NCI-H187 (cell line): Measurements from ENCODE around the gene FOXP1.

Experiments used
- DNase-seq, 2 experiments: peaks; one replicate each; lab custom pipeline; 2025; lab: John Stamatoyannopoulos, UW

The FOXP1 gene

GRCh38 chr3:71175691-71176365 is 407.7 kb downstream of the FOXP1 start:
- no peak for DNase-seq

DNA sequence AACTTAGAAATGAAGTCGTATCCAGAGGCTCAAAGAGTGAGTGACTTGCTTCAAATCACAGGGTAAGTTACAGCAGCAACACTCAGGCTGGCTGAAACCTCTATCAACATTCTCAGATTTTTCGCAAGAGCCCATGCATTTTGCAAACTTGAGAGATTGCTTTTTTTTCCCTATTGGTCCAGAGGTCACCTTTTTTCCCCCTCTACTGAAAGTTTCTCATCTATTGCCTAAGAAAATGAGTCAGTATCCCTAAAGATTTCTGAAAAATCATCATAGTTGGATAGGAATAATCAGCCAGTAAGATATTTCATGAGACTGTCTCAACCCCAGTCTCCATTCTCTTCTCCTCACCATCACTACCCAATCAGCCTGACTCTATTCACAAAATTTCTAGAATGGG is 410.6 kb downstream of the FOXP1 start:
- DNase-seq, result no peak

GRCh38 chr3:71172189-71172588 is 411.3 kb downstream of the FOXP1 start:
- DNase-seq, result no peak

DNA sequence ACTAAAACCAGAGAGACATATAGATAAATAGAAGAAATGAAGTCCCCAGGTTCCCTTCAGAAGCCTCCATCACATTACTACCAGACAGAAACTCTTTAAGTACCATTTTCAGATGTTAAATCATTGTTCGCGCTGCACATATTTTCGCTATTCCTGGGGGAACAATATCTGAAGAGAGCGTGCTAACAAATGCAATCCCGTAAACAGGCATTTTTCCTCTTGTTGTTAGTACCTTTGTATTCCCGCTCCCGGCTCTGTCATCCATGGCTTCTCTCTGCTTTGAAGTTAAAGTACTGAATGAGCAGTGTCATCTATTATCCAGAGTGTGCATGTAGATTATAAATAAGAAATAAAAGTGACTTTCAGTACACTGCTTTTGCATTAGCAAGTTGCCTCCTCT is 412.3 kb downstream of the FOXP1 start:
- no peak for DNase-seq

DNA sequence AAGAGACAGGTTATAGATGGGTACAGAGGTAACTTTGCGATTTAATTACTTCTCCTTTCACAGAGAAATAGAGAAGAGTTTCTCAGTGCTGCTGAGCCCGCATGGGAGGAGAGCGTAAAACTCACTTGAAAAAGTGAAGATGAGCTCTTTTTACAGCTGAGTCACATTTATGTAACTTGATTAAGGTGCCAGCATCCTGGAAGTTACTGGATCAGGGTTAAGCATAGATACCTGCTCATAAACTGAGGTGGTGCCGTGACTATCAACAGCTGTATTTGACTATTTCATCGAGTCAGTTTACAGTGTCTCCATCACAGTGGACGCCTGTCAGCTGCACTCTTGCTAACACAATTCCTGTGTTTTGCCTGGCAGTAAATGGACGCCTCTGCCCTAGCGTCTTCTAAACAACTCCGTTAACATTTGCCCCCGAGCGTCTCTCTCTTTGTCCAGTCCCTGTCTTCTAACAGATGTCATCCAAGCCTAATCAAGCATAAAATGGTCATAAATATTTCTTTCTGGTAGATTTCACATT is 414.6 kb downstream of the FOXP1 start:
- DNase-seq, result no peak

DNA sequence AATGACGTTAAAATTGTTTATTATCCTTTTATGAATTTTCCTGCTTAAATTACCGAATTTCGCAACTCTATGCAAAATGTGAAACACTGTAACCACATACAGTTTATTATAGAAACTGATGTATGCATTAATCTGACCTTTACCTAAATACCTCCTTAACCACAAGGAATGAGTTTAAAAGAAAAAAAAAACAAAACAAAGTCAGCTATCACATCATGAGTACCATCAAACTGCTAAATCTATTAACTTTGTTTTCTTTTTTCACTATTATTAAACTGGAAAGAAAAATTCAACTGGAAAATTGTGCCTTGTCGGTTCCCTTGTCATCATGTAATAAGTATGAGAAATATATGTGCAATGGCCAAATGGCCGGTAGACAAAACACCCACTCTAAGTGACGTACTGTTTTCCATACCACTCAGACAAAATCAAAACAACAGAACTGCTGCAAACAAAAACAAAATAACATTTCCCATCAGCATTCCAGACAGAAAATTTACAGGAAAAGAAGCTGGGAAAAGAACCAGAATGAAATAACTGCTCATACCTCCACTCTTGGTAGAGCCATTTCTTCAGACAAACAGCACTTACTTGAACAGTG is 415.3 kb downstream of the FOXP1 start:
- no peak for DNase-seq

GRCh38 chr3:71166339-71167240 is 416.9 kb downstream of the FOXP1 start:
- no peak for DNase-seq

DNA sequence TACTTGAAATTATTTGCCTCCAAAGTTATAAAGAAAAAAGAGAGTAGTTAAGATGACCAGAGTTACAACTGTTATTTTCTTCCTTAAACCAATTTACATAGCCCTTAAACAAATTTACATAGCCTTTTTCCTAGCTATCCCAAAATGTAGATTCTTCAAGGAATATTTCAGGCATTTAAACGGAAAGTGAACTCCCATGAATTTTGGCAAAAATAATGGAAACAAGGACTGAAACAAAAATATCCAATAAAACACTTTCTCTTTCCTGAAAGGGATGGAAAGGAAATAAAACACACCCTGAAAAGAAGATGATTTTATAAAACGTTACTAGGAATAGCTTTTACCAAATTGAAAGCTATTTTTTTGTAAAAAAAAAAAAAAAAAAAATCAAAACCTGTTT is 418.6 kb downstream of the FOXP1 start:
- no peak for DNase-seq

DNA sequence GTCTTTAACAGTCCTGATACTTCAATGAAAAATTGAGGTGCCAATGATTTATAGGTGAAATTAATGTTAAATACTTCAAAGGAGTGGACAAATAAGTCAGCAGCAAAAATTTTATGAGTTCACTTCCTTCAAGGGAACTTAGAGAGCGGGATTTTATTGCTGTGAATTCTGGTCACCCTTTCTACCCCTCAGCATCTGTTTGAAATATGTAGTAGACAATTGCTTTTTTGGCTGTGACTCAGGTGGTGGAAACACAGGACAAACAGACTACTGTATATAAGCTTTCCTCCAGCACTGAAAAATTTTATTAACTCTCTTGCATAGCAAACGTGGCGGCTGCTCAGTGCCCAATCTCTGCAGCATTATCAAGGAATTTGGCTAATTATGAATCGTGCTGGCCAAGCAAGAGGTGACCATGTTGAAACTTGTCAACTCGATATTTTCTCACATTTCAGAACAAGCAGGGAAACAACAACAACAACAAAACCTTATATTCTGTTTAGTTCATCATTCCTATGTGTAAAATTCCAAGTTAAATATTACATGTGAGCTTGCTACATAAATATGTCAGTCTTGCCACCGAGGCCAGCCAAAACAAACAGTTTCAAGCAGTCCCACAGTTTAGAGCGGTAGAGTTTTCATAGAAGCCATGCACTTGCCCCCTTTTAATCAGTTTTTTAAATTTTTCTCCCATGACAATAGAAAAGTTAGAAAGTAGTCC is 420.2 kb downstream of the FOXP1 start:
- DNase-seq, result no peak

DNA sequence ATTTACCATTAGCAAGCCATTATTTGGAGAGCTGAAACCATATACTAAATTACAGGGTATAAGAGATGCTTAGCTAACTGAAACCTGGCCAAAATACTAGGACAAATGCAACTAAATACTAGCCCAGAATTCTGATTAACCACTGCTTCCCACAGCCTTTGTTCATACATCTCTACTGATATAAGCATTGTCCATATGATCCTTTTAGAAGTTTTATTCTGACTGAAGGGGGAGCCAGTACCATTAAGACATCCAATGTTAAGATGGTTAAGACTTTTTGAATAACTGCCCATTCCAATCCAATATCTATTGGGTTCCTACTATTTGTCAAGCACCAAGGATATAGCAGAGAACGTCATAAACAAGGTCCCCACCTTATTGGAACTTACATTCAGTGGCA is 421.3 kb downstream of the FOXP1 start:
- no peak for DNase-seq

- no peak for DNase-seq
Measured at GRCh38 chr3:71160785-71161546, 422.6 kb downstream of the FOXP1 start.

- DNase-seq, result no peak
Measured at GRCh38 chr3:71156062-71156665, 427.4 kb downstream of the FOXP1 start.

DNA sequence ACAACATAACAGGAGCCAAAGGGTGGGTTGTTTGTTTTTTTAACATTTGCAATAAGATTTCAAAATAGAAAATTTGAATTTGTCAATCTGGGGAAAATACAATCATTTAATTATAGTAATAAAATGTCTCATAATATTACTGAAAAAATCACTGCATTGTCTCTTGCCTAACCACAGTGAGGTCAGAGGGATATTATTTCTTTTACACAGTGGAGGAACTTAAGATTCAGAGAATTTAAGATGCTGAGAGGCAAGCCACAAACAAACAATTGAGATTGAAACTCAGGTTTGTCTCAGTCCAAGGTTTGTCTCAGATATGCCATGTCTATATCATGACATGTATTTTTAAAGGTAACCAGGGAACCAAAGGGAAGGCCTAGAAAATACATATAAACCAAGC is 428.7 kb downstream of the FOXP1 start:
- DNase-seq, result no peak

GRCh38 chr3:71153713-71154112 is 429.8 kb downstream of the FOXP1 start:
- DNase-seq, result no peak

DNA sequence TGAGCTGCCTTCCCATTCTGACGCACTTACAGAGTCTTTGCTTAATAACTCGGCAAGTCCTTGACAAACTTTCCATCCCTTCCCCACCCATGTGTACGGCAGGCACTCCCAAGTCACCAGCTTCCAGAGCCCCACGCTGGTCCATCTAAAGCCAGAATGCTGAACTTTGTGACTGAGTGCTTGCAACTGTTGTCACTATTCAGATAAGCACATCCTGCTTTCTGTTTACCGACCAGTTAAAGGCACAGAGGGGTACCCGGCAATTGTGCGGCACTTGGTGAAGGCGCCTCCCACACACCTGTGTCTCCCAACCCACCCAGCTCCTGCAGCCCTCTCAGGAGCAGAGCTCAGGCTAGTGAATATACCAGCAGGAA is 430.6 kb downstream of the FOXP1 start:
- DNase-seq, result no peak

DNA sequence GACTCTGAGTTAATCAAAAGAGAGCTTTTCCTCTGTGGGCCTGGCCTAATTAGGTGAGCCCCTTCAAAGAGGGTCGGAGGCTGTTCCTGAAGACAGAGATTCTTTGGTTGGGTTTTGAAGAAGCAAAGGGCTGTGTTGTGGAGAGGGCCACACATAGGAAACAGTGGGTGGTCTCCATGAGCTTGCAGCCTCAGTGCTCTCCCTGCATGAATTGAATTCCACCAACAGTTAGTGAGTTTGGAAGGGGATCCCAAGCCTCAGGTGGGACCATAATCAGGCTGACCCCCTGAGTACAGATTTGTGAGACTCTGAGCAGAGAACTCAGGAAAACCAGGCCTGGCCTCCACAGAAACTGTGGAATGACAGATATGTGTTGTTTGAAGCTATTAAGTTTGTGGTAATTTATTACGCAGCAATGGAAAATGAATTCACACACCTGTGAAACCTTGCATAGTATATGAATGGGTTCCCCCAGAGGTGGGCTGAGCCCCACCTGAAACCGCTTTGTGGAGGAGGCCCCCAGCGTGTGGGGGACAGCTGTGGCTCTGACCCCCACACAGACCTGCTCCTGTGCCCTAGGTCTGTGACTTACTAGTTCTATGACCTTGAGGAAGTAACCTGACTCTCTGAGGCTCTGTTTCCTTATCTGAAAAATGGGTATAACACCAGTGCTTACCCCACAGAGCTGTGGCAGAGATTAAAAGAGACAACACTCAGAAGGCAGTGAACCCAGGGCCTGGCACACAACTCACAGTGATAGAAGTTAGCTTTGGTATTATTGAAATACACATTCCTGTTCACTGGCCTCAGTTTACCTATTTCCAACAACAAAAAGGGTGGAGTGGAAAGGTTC is 431.3 kb downstream of the FOXP1 start:
- no peak for DNase-seq

DNA sequence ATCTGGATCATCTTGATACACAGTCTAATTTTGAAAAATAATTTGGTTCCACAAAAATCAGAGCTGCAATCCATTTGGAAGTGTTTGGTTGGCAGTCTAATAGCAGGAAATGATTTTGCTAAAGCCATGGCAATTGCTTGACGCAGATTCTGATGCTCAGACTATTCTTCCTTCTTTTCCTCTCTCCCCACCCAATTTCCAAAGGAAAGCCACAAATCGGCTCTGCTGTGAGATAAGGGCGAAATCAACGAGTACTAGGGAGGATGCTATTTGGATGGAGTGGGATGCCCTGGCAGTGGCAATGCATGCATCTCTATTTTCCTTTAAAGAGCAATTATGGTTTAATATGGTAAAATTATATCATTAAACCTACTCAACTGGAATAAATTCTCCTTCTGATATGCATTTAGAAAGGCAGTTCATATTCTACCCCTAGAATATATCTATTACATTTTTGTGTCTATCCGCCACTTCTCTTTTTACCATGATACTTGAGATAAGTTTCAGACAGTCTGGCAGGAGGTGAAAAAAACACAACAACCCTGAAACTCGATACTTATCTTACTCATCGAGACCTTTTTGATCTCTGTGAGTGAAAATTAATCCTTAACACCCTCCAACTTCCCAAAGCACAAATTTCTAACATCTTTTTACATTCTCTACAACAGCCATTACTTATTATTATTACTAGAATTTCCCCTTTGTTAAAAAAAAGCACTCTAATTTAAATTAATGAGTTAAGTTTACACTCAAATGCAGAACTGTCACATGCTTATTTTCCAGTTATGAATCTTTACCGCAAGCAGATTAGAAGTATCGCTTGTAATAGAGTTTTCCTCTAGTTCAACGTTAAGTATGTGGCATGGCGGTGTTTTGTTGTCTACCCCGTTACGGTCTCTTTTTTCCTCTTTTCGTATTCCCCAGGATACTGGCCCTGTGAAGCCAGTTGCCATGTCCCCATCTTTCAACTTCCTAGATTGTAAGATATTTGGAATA is 433.3 kb downstream of the FOXP1 start:
- DNase-seq, result no peak

DNA sequence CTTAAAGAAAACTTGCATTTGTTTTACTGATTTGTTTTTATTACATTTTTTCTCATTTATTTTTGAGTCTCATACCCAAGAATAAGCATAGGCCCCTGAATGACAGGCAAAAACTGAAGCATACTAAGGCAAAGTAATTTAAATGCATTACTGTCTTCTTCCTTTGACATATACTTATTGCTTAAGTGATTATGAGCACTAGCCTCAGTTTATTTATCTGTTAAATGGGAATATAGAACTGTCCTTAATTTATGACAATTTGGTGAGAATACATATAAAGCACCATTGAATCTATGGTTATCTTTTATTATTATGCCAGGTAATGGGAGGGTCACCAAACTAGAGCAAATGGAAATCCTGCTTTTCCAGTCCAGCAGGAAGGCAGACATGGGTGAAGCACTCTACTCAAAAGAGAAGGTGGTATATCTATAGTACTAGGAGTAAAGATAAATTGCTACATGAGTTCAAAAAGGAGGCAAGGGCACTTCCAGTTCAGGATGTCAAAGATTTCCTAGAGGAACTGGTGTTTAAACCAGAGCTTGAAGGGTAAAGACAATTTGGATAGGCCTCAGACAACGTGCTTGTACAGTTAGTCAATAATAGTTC is 435.0 kb downstream of the FOXP1 start:
- DNase-seq, result no peak
